OCI-LY1 (cell line): ENCODE results near the gene GRID2.

Experiments used
- CTCF ChIP-seq: fragments of 200-600 bp; sonication (generic), shearing (Covaris generic); IDR thresholded peaks from 2 replicates; pipeline ENCODE4 v1.5.1; 2017; ENCODE audit warnings: mild to moderate bottlenecking, antibody characterized with exemption, low read length, moderate library complexity, mixed read lengths
- EZH2 ChIP-seq: fragments of 200-600 bp; sonication (generic), shearing (Covaris generic); IDR thresholded peaks from 2 replicates; pipeline ENCODE4 v1.8.0; 2017; ENCODE audit warnings: borderline replicate concordance, mixed run types, mild to moderate bottlenecking, antibody characterized with exemption, low read length, moderate library complexity, mixed read lengths

- no peak for TF ChIP-seq CTCF
- no peak for TF ChIP-seq EZH2
Observed at GRCh38 chr4:93312299-93312698, 1008.5 kb downstream of the GRID2 start.
